NCI-H2171 treated with DMSO at 0.1 percent for 48 hours (cell line): ENCODE data around the gene ARMCX6.
"Not testable (repeated sequence)": the region's sequence is repeated elsewhere in the genome, so short reads cannot be mapped to it uniquely, and the experiment has no call there.

Experiments used
- DNase-seq: peaks from one replicate; lab custom pipeline; 2025; lab: John Stamatoyannopoulos, UW

The ARMCX6 gene

GRCh38 chrX:101617211-101618191, at the start of gene ARMCX6:
TSS of gene ARMCX6 (minus strand) at chrX:101618000. CDS start at chrX:101616620, 1,380 bp downstream.
- DNase-seq = peak; percentile 73

- DNase-seq = peak; percentile 51
These were observed 41.8 kb upstream of the ARMCX6 start, which contains the start of gene ARMCX2 for GRCh38 chrX:101659601-101660063. TSS of gene ARMCX2 (minus strand) at chrX:101659850. CDS start at chrX:101657588, 2,262 bp downstream.

- peak; percentile 41 for DNase-seq
These were observed 41.1 kb upstream of the ARMCX6 start for GRCh38 chrX:101658661-101659491.

- DNase-seq = no peak
These were observed 39.7 kb upstream of the ARMCX6 start for GRCh38 chrX:101657495-101657894.

GRCh38 chrX:101656817-101657216, 39.0 kb upstream of the ARMCX6 start:
- DNase-seq = no peak

- DNase-seq = no peak
These were observed 37.7 kb upstream of the ARMCX6 start for GRCh38 chrX:101655534-101655933.

- not testable (repeated sequence) for DNase-seq
These were observed 29.9 kb upstream of the ARMCX6 start for GRCh38 chrX:101647716-101648115.

- DNase-seq = no peak
These were observed 24.3 kb upstream of the ARMCX6 start for GRCh38 chrX:101642093-101642492.

GRCh38 chrX:101639583-101639982, 21.8 kb upstream of the ARMCX6 start:
- DNase-seq = no peak

GRCh38 chrX:101619364-101619763, 1.6 kb upstream of the ARMCX6 start:
- peak; percentile 80 for DNase-seq

- no peak for DNase-seq
These were observed 12.1 kb downstream of the ARMCX6 start for GRCh38 chrX:101605728-101606127.

GRCh38 chrX:101605146-101605545, 12.7 kb downstream of the ARMCX6 start:
- no peak for DNase-seq

- no peak for DNase-seq
These were observed 15.7 kb downstream of the ARMCX6 start for GRCh38 chrX:101602077-101602476.

- DNase-seq = not testable (repeated sequence)
These were observed 18.2 kb downstream of the ARMCX6 start for GRCh38 chrX:101599592-101599991.

GRCh38 chrX:101595739-101596419, 21.9 kb downstream of the ARMCX6 start:
- DNase-seq = peak; percentile 16
